Measurements from ENCODE around the gene PES1. TPM values are rescaled to one million over a fixed set of nuclear protein-coding genes. Genes with fewer than 3 reads are reported as not detected.

PES1 gene
- total RNA-seq, 1 experiment from 2014 or later, result 145 TPM

- no peak for DNase-seq (ENCODE audit: unreplicated experiment)
- TF ChIP-seq CTCF (IDR thresholded peaks at IDR 0.05; ENCODE audit: unreplicated experiment), result no peak
- POLR2A ChIA-PET, result interaction anchor here (0.6 to 1.0 kb wide), 2 partner anchors 13 to 26 kb away, joined by 3 read pairs; partner anchors contain the start of gene PES1
- Mint-ChIP-seq H3K4me1 (ENCODE audit: insufficient read depth, unreplicated experiment) (peaks cover 5% of the 10 kb centered on the region), H3K9me3 (ENCODE audit: unreplicated experiment) (no peaks in the 10 kb centered on the region), H3K36me3 (ENCODE audit: insufficient read depth, unreplicated experiment) (no peaks in the 10 kb centered on the region), H3K4me3 (ENCODE audit: unreplicated experiment) (no peak overlapping the region), H3K27me3 (ENCODE audit: insufficient read depth, unreplicated experiment) (peaks cover 23% of the 10 kb centered on the region), H3K27ac (ENCODE audit: low read depth, unreplicated experiment) (no peak overlapping the region)
- CTCF ChIA-PET, result interaction anchor here (0.7 to 1.2 kb wide), 2 partner anchors 12 to 80 kb away, joined by 3 to 4 read pairs; no protein-coding TSS in a partner anchor
- intact Hi-C loops (cut with micrococcal nuclease), result no loop called here
- BruUV-seq (replicated peaks), result no TSS peak
Observed at GRCh38 chr22:30565341-30565740, 26.4 kb downstream of the PES1 start.

DNA sequence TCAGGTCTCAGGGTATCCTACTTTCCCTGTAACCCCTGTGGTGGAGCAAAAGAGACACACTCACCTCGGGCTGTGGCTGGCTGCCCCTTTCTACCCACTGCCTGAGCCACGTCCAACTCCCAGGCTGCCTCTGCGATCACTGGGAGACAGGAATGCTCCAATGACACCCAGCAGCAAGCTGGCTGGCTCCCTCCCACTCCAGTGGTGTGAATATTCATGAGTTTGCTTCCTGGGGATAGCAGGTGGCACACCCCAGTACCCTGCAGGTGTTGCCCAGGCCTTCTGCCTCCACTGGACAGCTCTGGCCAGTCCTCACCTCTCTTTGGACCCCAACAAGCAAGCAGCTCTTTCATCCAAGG, 27.0 kb downstream of the PES1 start:
- H3K4me3 Mint-ChIP-seq (ENCODE audit: unreplicated experiment), result no peak overlapping the region
- no peaks in the 10 kb centered on the region for H3K9me3 Mint-ChIP-seq (ENCODE audit: unreplicated experiment)
- ChIA-PET CTCF (interaction anchor here (0.7 to 1.2 kb wide), 2 partner anchors 12 to 79 kb away, joined by 3 to 4 read pairs; no protein-coding TSS in a partner anchor), POLR2A (interaction anchor here (0.6 kb wide), 1 partner anchor 13 kb away, joined by 3 read pairs; no protein-coding TSS in a partner anchor)
- H3K27me3 Mint-ChIP-seq (ENCODE audit: insufficient read depth, unreplicated experiment), result peaks cover 20% of the 10 kb centered on the region
- H3K27ac Mint-ChIP-seq (ENCODE audit: low read depth, unreplicated experiment), result no peak overlapping the region
- no TSS peak for BruUV-seq (replicated peaks)
- intact Hi-C loops (cut with micrococcal nuclease), result no loop called here
- DNase-seq (ENCODE audit: unreplicated experiment), result no peak
- peaks cover 5% of the 10 kb centered on the region for H3K4me1 Mint-ChIP-seq (ENCODE audit: insufficient read depth, unreplicated experiment)
- H3K36me3 Mint-ChIP-seq (ENCODE audit: insufficient read depth, unreplicated experiment), result no peaks in the 10 kb centered on the region
- no peak for TF ChIP-seq CTCF (IDR thresholded peaks at IDR 0.05; ENCODE audit: unreplicated experiment)

DNA sequence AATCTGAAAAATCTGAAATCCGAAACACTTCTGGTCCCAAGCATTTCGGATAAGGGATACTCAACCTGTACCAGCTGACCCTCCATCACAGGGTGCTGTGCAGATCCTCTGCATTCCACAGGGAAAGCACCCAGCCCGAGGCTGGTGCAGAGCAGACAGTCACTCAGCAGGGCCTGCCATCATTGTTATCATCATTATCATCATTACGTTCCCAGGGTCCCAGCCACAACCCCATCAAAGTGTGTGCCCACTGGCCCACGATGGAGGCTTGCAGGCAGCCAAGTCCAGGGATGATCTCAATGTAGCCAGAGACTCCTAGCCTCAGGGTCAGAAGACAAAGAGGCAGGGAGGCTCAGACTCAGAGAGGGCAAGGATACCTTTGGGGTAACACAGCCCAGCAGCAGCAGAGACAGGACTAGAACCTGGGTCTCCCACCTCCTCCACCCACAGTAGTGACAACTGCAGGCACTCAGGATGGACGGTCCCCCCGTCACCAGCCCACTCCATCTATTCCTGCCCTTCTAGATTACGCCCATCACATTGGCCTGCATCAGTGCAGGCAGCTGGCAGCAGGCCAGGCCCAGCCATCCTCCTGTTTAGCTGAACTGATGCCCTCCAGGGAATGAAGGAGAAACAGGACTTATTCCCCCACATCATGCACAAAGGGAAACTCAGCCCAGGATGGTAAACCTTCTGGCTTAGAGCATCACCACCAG, 27.5 kb downstream of the PES1 start:
- intact Hi-C loops (cut with micrococcal nuclease), result no loop called here
- ChIA-PET POLR2A (no interaction called here), CTCF (interaction anchor here (1.2 kb wide), 1 partner anchor 78 kb away, joined by 4 read pairs; no protein-coding TSS in a partner anchor)
- BruUV-seq (replicated peaks), result no TSS peak
- Mint-ChIP-seq H3K27ac (ENCODE audit: low read depth, unreplicated experiment) (no peak overlapping the region), H3K9me3 (ENCODE audit: unreplicated experiment) (no peaks in the 10 kb centered on the region), H3K36me3 (ENCODE audit: insufficient read depth, unreplicated experiment) (no peaks in the 10 kb centered on the region), H3K4me1 (ENCODE audit: insufficient read depth, unreplicated experiment) (peaks cover 5% of the 10 kb centered on the region), H3K4me3 (ENCODE audit: unreplicated experiment) (no peak overlapping the region), H3K27me3 (ENCODE audit: insufficient read depth, unreplicated experiment) (peaks cover 15% of the 10 kb centered on the region)
- DNase-seq (ENCODE audit: unreplicated experiment), result no peak
- TF ChIP-seq CTCF (IDR thresholded peaks at IDR 0.05; ENCODE audit: unreplicated experiment), result no peak

DNA sequence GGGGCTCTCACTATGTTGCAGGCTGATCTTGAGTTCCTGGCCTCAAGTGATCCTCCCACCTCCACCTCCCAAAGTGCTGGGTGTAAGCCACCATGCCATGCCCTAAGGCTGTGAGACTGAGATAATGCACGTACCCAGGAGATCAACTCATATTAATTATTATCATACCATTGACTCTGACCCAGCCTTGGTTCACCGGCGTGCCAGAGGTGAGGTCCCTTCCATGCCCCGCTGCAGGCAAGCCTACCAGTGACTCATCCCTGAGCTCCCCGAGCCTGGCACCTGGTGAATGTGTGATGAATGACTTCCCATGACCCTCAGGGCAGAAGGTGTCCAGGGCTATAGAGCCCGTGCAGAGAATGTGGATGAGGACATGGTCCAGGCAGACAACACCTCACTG, 29.3 kb downstream of the PES1 start:
- no TSS peak for BruUV-seq (replicated peaks)
- no peaks in the 10 kb centered on the region for H3K36me3 Mint-ChIP-seq (ENCODE audit: insufficient read depth, unreplicated experiment)
- H3K27me3 Mint-ChIP-seq (ENCODE audit: insufficient read depth, unreplicated experiment), result no peaks in the 10 kb centered on the region
- H3K27ac Mint-ChIP-seq (ENCODE audit: low read depth, unreplicated experiment), result no peak overlapping the region
- peak; percentile 71 for DNase-seq (ENCODE audit: unreplicated experiment)
- no peaks in the 10 kb centered on the region for H3K9me3 Mint-ChIP-seq (ENCODE audit: unreplicated experiment)
- CTCF ChIA-PET, result interaction anchor here (0.6 kb wide), 1 partner anchor 78 kb away, joined by 5 read pairs; no protein-coding TSS in a partner anchor
- intact Hi-C loops (cut with micrococcal nuclease), result no loop called here
- POLR2A ChIA-PET, result interaction anchor here (0.8 kb wide), 1 partner anchor 15 kb away, joined by 5 read pairs; no protein-coding TSS in a partner anchor
- no peak for TF ChIP-seq CTCF (IDR thresholded peaks at IDR 0.05; ENCODE audit: unreplicated experiment)
- H3K4me1 Mint-ChIP-seq (ENCODE audit: insufficient read depth, unreplicated experiment), result peaks cover 5% of the 10 kb centered on the region
- H3K4me3 Mint-ChIP-seq (ENCODE audit: unreplicated experiment), result no peak overlapping the region

All from MCF 10A (cell line).